Measurements from ENCODE around the gene SNTG2. TPM values are rescaled to one million over a fixed set of nuclear protein-coding genes. Genes with fewer than 3 reads are reported as not detected.

Gene SNTG2
- polyA plus RNA-seq, 3 donors, result not detected

DNA sequence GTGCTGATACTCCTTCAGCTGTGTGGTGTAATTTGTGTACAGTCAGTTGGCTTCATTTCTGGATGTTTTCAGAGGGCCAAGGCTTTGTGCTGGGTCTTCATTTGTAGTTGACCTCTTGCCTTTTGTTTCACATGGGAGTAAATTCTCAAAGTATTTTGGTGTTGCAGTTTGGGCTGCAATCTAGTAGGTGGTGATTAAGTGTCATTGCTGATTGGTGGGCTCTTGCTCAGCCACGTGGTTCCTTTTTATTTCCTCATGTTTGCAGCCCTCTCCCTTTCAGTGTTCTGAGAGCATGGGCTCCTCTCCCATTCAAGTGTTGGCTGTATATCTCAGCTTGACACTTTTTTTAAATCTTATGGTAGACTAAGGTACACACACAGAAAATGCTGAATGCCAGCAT is 96.8 kb downstream of the SNTG2 start:
- no peaks in the 10 kb centered on the region for H3K9me3 ChIP-seq (replicated peaks in 1 of 2; ENCODE audit: control insufficient read depth in 1 of 2, insufficient read depth in 1 of 2, low read length in 2 of 2)
- H3K79me2 ChIP-seq (ENCODE audit: insufficient read depth, low read length), result no peaks in the 10 kb centered on the region
- Mint-ChIP-seq H3K9me3 (peaks cover 0 to 5% (median 3%) of the 10 kb centered on the region in 7 donors), H3K27ac (no peak overlapping the region), H3K4me3 (no peak overlapping the region), H3K27me3 (ENCODE audit: low read depth in 3 of 3) (peaks cover 0 to 3% (median 1%) of the 10 kb centered on the region in 3 donors), H3K36me3 (no peaks in the 10 kb centered on the region), H3K4me1 (no peaks in the 10 kb centered on the region)
- no peaks in the 10 kb centered on the region for H3K4me1 ChIP-seq (ENCODE audit: control insufficient read depth in 1 of 2, insufficient read depth in 2 of 2, low read length in 2 of 2)
- H3K4me3 ChIP-seq (replicated peaks in 1 of 3; ENCODE audit: low read depth in 2 of 3, low read length in 3 of 3), result no peak overlapping the region
- H3K9ac ChIP-seq (ENCODE audit: insufficient read depth, low read length, poor library complexity, severe bottlenecking), result no peak overlapping the region
- H3K4me2 ChIP-seq (replicated peaks; ENCODE audit: extremely low read depth, low read length, poor library complexity, severe bottlenecking), result no peak overlapping the region
- TF ChIP-seq, protein P1, sequence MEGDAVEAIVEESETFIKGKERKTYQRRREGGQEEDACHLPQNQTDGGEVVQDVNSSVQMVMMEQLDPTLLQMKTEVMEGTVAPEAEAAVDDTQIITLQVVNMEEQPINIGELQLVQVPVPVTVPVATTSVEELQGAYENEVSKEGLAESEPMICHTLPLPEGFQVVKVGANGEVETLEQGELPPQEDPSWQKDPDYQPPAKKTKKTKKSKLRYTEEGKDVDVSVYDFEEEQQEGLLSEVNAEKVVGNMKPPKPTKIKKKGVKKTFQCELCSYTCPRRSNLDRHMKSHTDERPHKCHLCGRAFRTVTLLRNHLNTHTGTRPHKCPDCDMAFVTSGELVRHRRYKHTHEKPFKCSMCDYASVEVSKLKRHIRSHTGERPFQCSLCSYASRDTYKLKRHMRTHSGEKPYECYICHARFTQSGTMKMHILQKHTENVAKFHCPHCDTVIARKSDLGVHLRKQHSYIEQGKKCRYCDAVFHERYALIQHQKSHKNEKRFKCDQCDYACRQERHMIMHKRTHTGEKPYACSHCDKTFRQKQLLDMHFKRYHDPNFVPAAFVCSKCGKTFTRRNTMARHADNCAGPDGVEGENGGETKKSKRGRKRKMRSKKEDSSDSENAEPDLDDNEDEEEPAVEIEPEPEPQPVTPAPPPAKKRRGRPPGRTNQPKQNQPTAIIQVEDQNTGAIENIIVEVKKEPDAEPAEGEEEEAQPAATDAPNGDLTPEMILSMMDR (IDR thresholded peaks at IDR 0.05), result no peak
- no peaks in the 10 kb centered on the region for H3K27me3 ChIP-seq (ENCODE audit: control insufficient read depth in 2 of 2, insufficient read depth in 2 of 2, low read length in 2 of 2)
- no peak overlapping the region for H2AFZ ChIP-seq (ENCODE audit: insufficient read depth, low read depth, low read length, poor library complexity, severe bottlenecking)
- H3K27ac ChIP-seq (ENCODE audit: low read depth in 1 of 2, low read length in 2 of 2), result no peak overlapping the region
- no CpG with 5 or more reads among the region's 1 CpG for WGBS (ENCODE audit: insufficient coverage)
- DNase-seq, result no peak
- intact Hi-C loops (cut with micrococcal nuclease), result no loop called here
- H3K36me3 ChIP-seq (replicated peaks in 1 of 2; ENCODE audit: control insufficient read depth in 1 of 2, insufficient read depth in 2 of 2, low read length in 2 of 2), result no peaks in the 10 kb centered on the region
- H4K20me1 ChIP-seq (ENCODE audit: insufficient read depth, low read length), result no peaks in the 10 kb centered on the region

DNA sequence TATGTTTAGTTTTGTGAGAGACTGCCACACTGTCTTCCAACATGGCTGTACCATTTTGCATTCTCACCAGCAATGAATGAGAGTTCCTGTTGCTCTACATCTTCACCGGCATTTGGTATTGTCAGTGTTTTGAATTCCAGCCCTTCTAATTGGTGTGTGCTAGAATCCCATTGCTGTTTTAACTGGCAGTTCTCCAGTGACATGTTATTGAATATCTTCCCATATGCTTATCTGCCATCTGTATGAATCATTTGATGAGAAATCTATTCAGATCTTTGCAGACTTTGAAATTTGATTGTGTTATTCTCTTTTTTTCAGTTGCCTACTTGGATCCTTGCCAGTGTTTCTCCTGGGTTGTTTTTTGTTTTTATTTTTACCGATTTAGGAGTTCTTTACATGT is 99.0 kb downstream of the SNTG2 start:
- Histone ChIP-seq H3K9me3 (replicated peaks in 1 of 2; ENCODE audit: control insufficient read depth in 1 of 2, insufficient read depth in 1 of 2, low read length in 2 of 2) (no peaks in the 10 kb centered on the region), H3K4me1 (ENCODE audit: control insufficient read depth in 1 of 2, insufficient read depth in 2 of 2, low read length in 2 of 2) (no peaks in the 10 kb centered on the region), H3K9ac (ENCODE audit: insufficient read depth, low read length, poor library complexity, severe bottlenecking) (no peak overlapping the region), H3K27me3 (ENCODE audit: control insufficient read depth in 2 of 2, insufficient read depth in 2 of 2, low read length in 2 of 2) (no peaks in the 10 kb centered on the region), H3K4me3 (replicated peaks in 1 of 3; ENCODE audit: low read depth in 2 of 3, low read length in 3 of 3) (no peak overlapping the region), H3K36me3 (replicated peaks in 1 of 2; ENCODE audit: control insufficient read depth in 1 of 2, insufficient read depth in 2 of 2, low read length in 2 of 2) (no peaks in the 10 kb centered on the region), H3K27ac (ENCODE audit: low read depth in 1 of 2, low read length in 2 of 2) (no peak overlapping the region), H3K4me2 (replicated peaks; ENCODE audit: extremely low read depth, low read length, poor library complexity, severe bottlenecking) (no peak overlapping the region), H4K20me1 (ENCODE audit: insufficient read depth, low read length) (no peaks in the 10 kb centered on the region), H2AFZ (ENCODE audit: insufficient read depth, low read depth, low read length, poor library complexity, severe bottlenecking) (no peak overlapping the region), H3K79me2 (ENCODE audit: insufficient read depth, low read length) (no peaks in the 10 kb centered on the region)
- no peak for DNase-seq
- Mint-ChIP-seq H3K27ac (no peak overlapping the region), H3K27me3 (ENCODE audit: low read depth in 3 of 3) (peaks cover 0 to 1% (median 1%) of the 10 kb centered on the region in 3 donors), H3K9me3 (peaks cover 0 to 5% (median 1%) of the 10 kb centered on the region in 7 donors), H3K4me3 (no peak overlapping the region), H3K4me1 (no peaks in the 10 kb centered on the region), H3K36me3 (no peaks in the 10 kb centered on the region)
- intact Hi-C loops (cut with micrococcal nuclease), result no loop called here
- TF ChIP-seq, protein P1 (IDR thresholded peaks at IDR 0.05), result no peak
- no CpG with 5 or more reads among the region's 2 CpGs for WGBS (ENCODE audit: insufficient coverage)

Measured in CD14-positive monocyte (primary cell).